ENCODE data around the gene TECPR1.

The TECPR1 gene

GRCh38 chr7:98211676-98212531 is 40.1 kb downstream of the TECPR1 start:
- DNase-seq (ENCODE audit: low spot score) = no peak

DNA sequence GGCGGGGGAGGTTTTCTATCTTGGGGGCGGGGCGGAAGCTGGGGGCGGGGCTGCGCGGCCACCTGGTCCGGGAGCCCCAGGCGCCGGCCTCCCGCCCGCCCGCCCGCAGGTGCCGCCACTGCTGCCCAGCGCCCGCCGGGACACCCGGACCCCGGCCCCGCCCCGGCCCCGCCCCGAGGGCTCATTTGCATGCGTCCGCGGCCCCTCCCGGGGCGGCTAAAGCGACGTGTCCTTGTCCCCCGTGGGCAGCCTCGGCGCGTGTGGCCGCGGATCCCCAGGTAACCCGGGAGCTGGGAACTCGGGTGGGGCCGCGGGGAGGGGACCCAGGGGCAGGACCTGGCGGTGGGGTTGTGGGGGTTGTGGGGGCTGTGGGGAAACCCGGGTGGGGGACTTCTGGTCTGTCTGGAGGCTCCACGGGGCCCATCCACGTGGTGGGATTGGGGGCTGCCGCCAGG is 40.8 kb downstream of the TECPR1 start, which contains the start of gene BHLHA15:
BHLHA15 (plus strand) TSS at position 219 of the 455 bp plus-strand sequence. CDS start 871 bp downstream, outside the sequence.
- no peak for DNase-seq (ENCODE audit: low spot score)

DNA sequence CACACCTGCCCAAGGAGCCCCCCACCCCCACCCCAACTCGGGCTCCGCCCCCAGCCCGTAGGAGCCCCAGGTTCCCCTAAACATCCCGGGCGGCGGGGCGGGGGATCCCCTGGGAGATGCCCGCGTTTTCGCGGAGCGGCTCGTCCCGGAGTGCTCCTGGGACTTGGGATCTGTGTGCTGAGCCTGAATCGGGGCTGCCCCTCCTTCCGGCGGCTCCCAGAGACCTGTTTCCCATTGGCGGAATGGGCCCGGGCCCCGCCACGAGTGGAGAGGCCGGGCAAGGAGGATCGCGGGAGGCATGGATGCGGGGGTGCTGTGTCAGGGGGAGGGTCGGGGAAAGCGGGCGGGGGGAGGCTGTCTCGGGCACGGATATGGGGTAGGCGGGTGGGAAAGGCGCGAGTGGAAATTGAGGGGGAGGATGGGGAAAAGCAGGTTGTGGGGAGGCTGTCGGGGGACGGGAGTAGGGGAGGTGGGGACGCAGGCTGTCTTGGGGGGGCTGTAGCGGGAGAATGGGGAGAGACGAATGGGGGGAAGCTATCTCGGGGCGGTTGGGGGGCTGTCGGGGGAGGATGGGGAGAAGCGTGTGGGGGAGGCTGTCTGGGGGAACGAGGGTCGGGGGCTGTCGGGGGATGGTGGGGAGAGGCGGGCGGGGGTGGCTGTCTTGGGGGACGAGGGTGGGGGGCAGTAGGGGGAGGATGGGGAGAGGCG is 41.4 kb downstream of the TECPR1 start:
- no peak for DNase-seq (ENCODE audit: low spot score)

DNA sequence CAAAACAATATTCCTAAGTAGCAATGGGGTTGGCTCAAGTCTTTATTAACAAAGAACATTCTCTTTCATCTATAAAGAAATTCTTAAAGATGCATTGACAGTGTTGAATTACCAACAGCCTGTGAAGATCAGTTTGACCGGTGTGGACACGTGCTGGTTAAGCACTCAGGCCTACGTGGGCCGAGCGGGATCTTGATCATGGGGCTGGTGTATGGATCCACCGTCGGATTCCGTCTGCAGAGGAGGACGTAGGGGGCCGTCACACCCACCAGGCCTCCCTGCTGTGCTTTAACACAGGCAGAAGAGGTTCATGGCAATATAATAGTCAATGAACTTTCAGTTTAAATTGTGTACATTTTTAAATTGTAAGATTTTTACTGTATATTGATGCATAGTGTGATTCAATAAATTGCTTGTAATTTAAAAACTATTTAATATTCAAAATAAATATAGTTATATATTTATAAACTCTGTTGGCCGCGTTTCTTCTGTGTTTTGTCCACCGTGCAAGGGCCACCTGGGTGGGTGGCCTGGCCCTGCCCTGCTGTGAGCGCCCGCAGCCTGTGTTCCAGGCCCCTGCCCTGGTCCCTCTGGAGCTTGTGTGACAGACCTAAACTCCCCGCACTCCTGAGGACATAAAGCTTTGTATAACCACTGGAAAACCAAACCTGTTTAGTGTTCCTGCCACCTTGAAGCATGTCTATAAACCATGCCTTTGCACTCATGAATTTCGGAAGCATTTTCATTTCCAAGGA is 42.7 kb downstream of the TECPR1 start:
- no peak for DNase-seq (ENCODE audit: low spot score)

DNA sequence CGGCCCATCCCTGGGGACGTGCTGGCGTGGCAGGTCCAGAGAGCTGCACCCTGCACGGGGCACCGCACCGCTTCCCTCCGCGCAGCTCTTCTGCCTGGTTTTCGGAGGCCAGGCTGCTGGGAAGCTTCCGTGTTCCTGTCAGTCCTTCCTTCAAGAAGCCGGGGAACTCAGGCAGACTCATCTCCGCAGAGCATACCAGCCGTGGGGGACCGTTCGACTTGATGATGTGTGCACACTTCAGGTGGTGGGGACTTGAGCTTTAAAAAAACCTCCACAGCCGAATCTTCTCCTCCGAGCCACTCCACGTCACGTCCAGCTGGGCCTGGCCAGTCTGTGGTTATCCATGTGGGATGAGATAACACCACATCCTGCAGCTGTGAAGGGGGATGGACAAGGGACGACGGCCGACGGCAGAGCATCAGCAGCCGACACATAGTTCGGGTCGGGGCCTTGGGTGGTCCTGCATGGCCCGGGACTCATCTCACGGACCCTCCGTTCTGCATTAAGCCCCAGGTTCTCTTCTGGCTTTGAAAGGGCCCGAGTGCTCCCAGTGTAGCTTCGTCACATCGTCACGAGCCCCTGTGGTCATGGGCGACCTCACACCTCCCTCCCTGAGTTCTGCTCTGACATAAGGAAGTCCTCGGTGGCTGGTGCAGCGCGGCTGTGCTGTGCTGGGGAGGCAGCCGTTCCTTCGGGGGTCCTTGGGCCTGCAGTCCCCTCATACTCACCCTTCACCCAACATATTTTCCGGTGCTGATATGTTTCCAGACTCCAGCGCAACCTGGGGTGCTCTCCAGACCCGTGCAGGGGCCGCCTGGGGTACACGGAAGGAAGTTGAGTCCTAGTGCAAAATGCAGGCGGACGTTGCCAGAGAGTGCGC is 45.3 kb downstream of the TECPR1 start:
- DNase-seq (ENCODE audit: low spot score) = no peak

- no peak for DNase-seq (ENCODE audit: low spot score)
Observed at GRCh38 chr7:98205162-98205845, 46.7 kb downstream of the TECPR1 start.

- no peak for DNase-seq (ENCODE audit: low spot score)
Observed at GRCh38 chr7:98204670-98205069, 47.4 kb downstream of the TECPR1 start.

DNA sequence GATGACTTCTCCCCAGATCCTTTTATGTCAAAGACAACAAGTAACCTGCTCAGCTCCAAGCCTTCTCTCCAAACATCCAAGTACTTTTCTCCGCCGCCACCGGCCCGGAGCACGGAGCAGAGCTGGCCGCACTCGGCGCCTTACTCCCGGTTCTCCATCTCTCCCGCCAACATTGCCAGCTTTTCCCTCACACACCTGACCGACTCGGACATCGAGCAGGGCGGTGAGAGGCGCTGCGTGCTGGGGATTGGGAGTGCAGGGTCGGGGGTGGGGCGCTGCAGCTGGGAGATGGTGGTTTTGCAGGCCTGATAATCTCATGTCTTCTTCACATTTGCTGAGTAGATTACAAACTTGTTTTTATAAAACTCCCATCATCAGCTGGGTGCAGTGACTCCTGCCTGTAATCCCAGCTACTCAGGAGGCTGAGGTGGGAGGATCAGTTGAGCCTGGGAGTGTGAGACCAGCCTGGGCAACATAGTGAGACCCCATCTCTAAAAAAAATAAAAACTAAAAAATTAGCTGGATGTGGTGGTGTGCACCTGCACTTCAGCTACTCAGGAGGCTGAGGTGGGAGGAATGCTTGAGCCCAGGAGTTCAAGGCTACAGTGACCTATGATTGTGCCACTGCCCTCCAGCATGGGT is 47.9 kb downstream of the TECPR1 start:
- DNase-seq (ENCODE audit: low spot score) = no peak

DNA sequence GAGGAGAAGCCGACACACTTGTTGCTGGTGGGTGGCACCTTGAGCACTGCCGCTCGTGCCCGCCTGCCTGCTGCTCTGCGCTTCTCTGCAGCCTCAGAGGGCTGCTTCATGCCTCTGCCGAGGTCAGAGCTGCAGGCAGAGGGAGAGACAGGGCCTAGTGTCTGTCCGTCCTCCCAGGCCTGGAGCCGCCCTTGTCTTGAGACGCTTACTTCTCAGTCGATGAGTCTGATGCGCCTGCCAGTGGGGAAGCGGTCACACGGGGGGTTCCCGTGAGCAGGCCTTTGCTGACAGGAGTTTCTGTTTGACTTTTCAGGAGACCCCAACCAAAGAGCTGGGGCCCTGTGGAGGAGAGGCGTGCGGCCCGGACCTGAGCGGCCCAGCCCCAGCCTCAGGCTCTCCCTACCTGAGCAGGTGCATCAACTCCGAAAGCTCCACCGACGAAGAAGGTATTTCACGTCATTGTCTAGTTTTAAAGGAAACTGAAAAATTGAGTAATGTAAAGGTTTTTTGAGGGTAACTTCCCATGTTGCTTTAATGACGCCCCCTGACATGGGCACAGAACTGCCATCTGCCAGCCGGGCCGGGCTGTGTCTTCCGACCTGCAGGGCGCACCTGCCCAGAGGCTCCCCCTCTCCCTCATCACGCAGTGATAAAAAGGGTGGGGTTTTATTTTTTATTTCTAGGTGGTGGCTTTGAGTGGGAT is 48.6 kb downstream of the TECPR1 start:
- DNase-seq (ENCODE audit: low spot score) = no peak

DNA sequence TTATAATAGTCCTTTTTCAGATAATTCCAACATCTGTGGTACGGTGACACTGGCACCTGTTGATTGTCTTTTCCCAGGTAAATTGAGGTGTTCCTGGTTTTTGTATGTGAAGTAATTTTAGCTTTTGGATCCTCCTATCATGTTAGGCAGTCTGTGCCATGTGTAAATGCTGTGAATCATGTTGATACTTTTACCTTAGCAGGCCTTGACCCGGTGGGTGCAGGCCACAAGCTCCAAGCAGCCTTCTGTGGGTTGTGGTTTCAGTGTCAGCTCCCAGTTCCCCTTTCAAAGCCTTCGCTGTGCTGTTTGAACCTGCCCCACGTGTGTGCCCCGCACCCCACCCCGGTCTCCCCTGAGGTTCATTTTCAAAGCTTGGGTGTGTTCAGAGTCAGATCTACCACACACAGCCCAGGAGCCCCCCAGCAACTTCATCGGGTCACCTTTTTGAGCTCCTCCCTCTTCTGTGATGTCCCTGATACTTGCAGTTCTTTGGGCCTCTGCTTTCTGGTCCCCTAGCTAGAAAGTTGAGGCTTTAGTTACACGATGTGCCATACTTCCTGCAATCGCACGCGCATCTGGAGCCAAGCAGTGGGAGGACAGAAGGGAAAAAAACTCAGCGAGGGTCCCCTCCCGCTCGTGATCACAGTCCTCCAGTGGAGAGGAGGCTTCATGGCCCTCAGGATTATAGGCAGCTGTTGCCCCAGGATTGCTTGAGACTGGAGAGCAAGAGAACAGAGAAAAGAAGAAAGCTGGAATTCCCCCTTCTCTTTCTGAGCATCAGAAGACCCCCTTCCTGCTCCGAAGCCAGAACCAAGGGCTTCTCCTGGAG is 49.5 kb downstream of the TECPR1 start:
- DNase-seq (ENCODE audit: low spot score) = no peak

- no peak for DNase-seq (ENCODE audit: low spot score)
Observed at GRCh38 chr7:98200364-98200763, 51.7 kb downstream of the TECPR1 start.

GRCh38 chr7:98199131-98199530 is 52.9 kb downstream of the TECPR1 start:
- DNase-seq (ENCODE audit: low spot score) = no peak

GRCh38 chr7:98196706-98197605 is 55.1 kb downstream of the TECPR1 start:
- DNase-seq (ENCODE audit: low spot score) = no peak

DNA sequence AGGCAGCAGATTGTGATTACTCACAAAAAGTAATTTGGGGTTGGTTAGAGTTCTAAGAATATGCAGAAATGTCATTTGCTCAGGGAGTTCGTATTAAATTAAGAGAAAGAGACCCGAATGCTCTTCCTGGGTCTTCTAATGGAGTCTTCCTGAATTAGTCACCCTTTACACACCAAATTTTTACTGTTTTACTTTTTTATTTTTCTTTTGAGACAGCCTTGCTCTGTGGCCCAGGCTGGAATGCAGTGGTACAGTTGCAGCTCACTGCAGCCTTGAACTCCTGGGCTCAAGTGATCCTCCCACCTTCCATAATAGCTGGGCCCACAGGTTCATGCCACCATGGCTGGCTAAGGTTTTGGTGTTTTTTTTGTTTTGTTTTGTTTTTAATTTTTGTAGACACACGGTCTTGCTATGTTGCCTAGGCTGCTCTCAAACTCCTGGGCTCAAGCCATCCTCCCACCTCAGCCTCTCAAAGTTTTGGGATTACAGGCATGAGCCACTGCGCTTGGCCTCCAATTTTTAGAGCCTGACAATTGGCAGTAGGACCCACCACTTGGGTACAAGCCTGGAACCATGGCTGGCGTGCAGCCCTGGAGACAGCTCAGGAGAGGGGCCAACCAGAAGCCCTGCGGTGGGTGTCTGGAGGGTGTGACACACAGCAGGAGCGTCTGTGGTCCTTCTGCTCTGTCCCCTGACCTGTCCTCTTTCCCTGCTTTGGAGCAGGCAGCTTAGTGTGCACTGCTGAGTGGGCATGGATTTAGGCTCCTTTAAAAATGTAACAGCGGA is 57.2 kb downstream of the TECPR1 start:
- no peak for DNase-seq (ENCODE audit: low spot score)

GRCh38 chr7:98194186-98194585 is 57.8 kb downstream of the TECPR1 start:
- DNase-seq (ENCODE audit: low spot score) = no peak

DNA sequence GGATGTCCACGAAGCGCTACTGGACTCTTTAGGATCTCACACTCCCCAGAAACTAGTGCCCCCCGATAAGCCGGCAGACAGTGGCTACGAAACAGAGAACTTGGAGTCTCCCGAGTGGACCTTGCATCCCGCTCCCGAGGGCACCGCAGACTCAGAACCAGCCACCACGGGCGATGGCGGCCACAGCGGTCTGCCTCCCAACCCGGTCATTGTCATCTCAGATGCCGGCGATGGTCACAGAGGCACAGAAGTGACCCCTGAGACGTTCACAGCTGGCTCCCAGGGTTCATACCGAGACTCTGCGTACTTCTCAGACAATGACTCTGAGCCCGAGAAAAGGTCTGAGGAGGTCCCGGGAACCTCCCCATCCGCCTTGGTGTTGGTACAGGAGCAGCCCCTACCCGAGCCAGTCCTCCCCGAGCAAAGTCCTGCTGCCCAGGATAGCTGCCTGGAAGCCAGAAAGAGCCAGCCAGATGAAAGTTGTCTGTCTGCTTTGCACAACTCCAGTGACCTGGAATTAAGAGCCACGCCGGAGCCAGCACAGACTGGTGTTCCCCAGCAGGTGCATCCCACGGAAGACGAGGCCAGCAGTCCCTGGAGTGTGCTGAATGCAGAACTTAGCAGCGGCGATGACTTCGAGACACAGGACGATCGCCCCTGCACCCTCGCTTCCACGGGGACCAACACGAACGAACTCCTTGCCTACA is 58.4 kb downstream of the TECPR1 start:
- DNase-seq (ENCODE audit: low spot score) = no peak

All from cerebellar cortex (tissue), 1 donor.